GM23338 (cell line): ENCODE data around the gene LATS2. TPM values are rescaled to one million over a fixed set of nuclear protein-coding genes. Genes with fewer than 3 reads are reported as not detected.

Source experiments
- ATAC-seq: fragments of 200-7000 bp; cut with Tn5 transposase; 3 replicates; pipeline ENCODE4 v1.9.1; 2020
- DNase-seq: peaks from one replicate; pipeline ENCODE4 v3.0.0-alpha.2; 2015; ENCODE audit warnings: low spot score
- H2AFZ ChIP-seq: fragments of 200-600 bp; sonication (generic); 2 replicates; pipeline ENCODE4 v1.8.0; 2016; ENCODE audit warnings: antibody characterized with exemption, mild to moderate bottlenecking, moderate library complexity
- H3F3A ChIP-seq: fragments of 200-600 bp; sonication (generic); replicated peaks from 2 replicates; pipeline ENCODE4 v1.8.0; 2017; ENCODE audit warnings: antibody characterized with exemption, mixed run types, low read depth
- H3K27ac ChIP-seq: fragments of 200-600 bp; sonication (generic); 2 replicates; pipeline ENCODE4 v1.6.1; 2016; ENCODE audit warnings: low read depth
- H3K27me3 ChIP-seq: fragments of 200-600 bp; sonication (generic); 2 replicates; pipeline ENCODE4 v1.8.0; 2016; ENCODE audit warnings: mild to moderate bottlenecking, mixed run types, moderate library complexity; ENCODE audit not compliant: insufficient read depth
- H3K36me3 ChIP-seq: fragments of 200-600 bp; sonication (generic); 2 replicates; pipeline ENCODE4 v1.8.0; 2016; ENCODE audit warnings: mild to moderate bottlenecking; ENCODE audit not compliant: insufficient read depth
- H3K4me1 ChIP-seq: fragments of 200-600 bp; sonication (generic); 2 replicates; pipeline ENCODE4 v1.8.0; 2016; ENCODE audit warnings: mild to moderate bottlenecking, moderate library complexity; ENCODE audit not compliant: insufficient read depth
- H3K4me2 ChIP-seq: fragments of 200-600 bp; sonication (generic); 2 replicates; pipeline ENCODE4 v1.7.1; 2017; ENCODE audit warnings: mixed run types
- H3K4me3 ChIP-seq: fragments of 200-600 bp; sonication (generic); 2 replicates; pipeline ENCODE4 v1.6.1; 2016; ENCODE audit warnings: mixed run types
- H3K79me2 ChIP-seq: fragments of 200-600 bp; sonication (generic); replicated peaks from 2 replicates; pipeline ENCODE4 v1.8.0; 2017; ENCODE audit warnings: mild to moderate bottlenecking; ENCODE audit not compliant: insufficient read depth
- H3K9me2 ChIP-seq: fragments of 200-600 bp; sonication (generic); 2 replicates; pipeline ENCODE4 v1.8.0; 2017; ENCODE audit not compliant: insufficient read depth
- H4K20me1 ChIP-seq: fragments of 200-600 bp; sonication (generic); replicated peaks from 2 replicates; pipeline ENCODE4 v1.8.0; 2017; ENCODE audit warnings: mild to moderate bottlenecking; ENCODE audit not compliant: insufficient read depth
- H3K27ac Mint-ChIP-seq: 2 replicates; pipeline ENCODE4 v1.8.0; 2020; ENCODE audit warnings: inconsistent platforms, mild to moderate bottlenecking, moderate library complexity, mixed read lengths
- H3K27me3 Mint-ChIP-seq: 3 replicates; pipeline ENCODE4 v1.8.0; 2022; ENCODE audit warnings: low read depth, mild to moderate bottlenecking, moderate library complexity, mixed read lengths, inconsistent platforms; ENCODE audit not compliant: insufficient read depth, poor library complexity
- H3K36me3 Mint-ChIP-seq: 3 replicates; pipeline ENCODE4 v1.8.0; 2021; ENCODE audit warnings: low read depth, mild to moderate bottlenecking, inconsistent platforms, moderate library complexity, mixed read lengths
- H3K4me1 Mint-ChIP-seq: 3 replicates; pipeline ENCODE4 v1.8.0; 2020; ENCODE audit warnings: mild to moderate bottlenecking, inconsistent platforms, mixed read lengths
- H3K4me3 Mint-ChIP-seq: 3 replicates; pipeline ENCODE4 v1.8.0; 2021; ENCODE audit warnings: moderate library complexity, mild to moderate bottlenecking, inconsistent platforms, mixed read lengths
- H3K9me3 Mint-ChIP-seq: 3 replicates; pipeline ENCODE4 v1.8.0; 2020; ENCODE audit warnings: moderate library complexity, mild to moderate bottlenecking, inconsistent platforms, mixed read lengths
- EZH2 ChIP-seq: fragments of 200-600 bp; sonication (generic); IDR thresholded peaks from one replicate; pipeline ENCODE4 v1.8.0; 2017; ENCODE audit warnings: antibody characterized with exemption, mild to moderate bottlenecking, low read depth; ENCODE audit not compliant: unreplicated experiment
- EZH2phosphoT487 ChIP-seq: fragments of 200-600 bp; sonication (generic); IDR thresholded peaks from one replicate; pipeline ENCODE4 v1.8.1; 2018; ENCODE audit warnings: antibody characterized with exemption; ENCODE audit not compliant: unreplicated experiment
- JUNB ChIP-seq: IDR thresholded peaks from one replicate; pipeline ENCODE4 v1.6.1; 2016; ENCODE audit warnings: antibody characterized with exemption; ENCODE audit not compliant: unreplicated experiment
- POLR2AphosphoS5 ChIP-seq: IDR thresholded peaks from 2 replicates; pipeline ENCODE4 v1.6.1; 2016; ENCODE audit warnings: antibody characterized with exemption, low read depth
- STAT1 ChIP-seq: IDR thresholded peaks from one replicate; pipeline ENCODE4 v1.6.1; 2016; ENCODE audit warnings: antibody characterized with exemption; ENCODE audit not compliant: unreplicated experiment
- ZNF462 ChIP-seq: fragments of 250-450 bp; sonication (Bioruptor Pico); IDR thresholded peaks from 2 replicates; pipeline ENCODE4 v1.5.0; 2020; ENCODE audit warnings: mild to moderate bottlenecking, moderate library complexity
- polyA plus RNA-seq: library from polyadenylated mRNA; unstranded; fragments of >200 nt; fragmentation: Nextera tagmentation; extraction: Ambion mirVana; gene quantifications from 2 replicates; pipeline ENCODE4 v1.2.1, GENCODE V29; 2016
- total RNA-seq: library from RNA; depleted of rRNA; stranded (reverse); fragments of >200 nt; shearing (Covaris generic); gene quantifications from 2 replicates; pipeline ENCODE4 v1.2.3, GENCODE V29; 2014
- TF ChIP-seq, protein P1 (sequence below): IDR thresholded peaks from 2 replicates; pipeline ENCODE4 v1.6.1; 2016; ENCODE audit warnings: antibody characterized with exemption

LATS2 gene
- total and polyA plus RNA-seq, 2 experiments from 2014 or later = 10.5 to 25.4 TPM

DNA sequence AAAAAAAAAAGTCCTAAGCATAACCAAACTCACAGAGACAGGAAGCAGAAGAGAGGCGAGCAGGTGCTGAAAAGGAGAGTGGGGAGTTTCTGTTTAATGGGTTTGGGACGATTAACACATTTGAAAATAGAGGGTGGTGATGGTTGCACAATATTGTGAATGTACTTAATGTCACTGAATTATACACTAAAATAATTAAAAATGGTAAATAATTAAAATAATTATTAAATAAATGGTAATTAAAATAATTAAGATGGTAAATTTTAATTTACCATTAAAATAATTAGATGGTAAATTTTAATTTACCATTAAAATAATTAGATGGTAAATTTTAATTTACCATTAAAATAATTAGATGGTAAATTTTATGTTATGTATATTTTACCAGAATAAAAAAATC, 84.0 kb downstream of the LATS2 start:
- H3K36me3 Mint-ChIP-seq = peaks cover 69% of the 10 kb centered on the region
- H3K27ac Mint-ChIP-seq = no peak overlapping the region
- ATAC-seq = no peak

More for the DNA sequence above, 84.0 kb downstream of the LATS2 start:
- H3F3A ChIP-seq = peaks cover 2% of the 10 kb centered on the region; the same call in 1 of the 2 replicates
- peaks cover 44% of the 10 kb centered on the region for H3K36me3 ChIP-seq
- H3K27ac ChIP-seq = no peak overlapping the region
- peaks cover 2% of the 10 kb centered on the region for H3K27me3 Mint-ChIP-seq
- H3K9me2 ChIP-seq = no peaks in the 10 kb centered on the region
- H2AFZ ChIP-seq = no peak overlapping the region
- no peak overlapping the region for H3K4me3 ChIP-seq
- peaks cover 9% of the 10 kb centered on the region for H4K20me1 ChIP-seq
- H3K4me2 ChIP-seq = no peak overlapping the region
- H3K9me3 Mint-ChIP-seq = no peaks in the 10 kb centered on the region
- H3K4me1 ChIP-seq = no peaks in the 10 kb centered on the region
- H3K4me3 Mint-ChIP-seq = no peak overlapping the region
- no peaks in the 10 kb centered on the region for H3K4me1 Mint-ChIP-seq
- no peaks in the 10 kb centered on the region for H3K27me3 ChIP-seq
- TF ChIP-seq, protein P1, sequence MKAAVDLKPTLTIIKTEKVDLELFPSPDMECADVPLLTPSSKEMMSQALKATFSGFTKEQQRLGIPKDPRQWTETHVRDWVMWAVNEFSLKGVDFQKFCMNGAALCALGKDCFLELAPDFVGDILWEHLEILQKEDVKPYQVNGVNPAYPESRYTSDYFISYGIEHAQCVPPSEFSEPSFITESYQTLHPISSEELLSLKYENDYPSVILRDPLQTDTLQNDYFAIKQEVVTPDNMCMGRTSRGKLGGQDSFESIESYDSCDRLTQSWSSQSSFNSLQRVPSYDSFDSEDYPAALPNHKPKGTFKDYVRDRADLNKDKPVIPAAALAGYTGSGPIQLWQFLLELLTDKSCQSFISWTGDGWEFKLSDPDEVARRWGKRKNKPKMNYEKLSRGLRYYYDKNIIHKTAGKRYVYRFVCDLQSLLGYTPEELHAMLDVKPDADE = no peak
- TF ChIP-seq POLR2AphosphoS5 = no peak
- TF ChIP-seq JUNB = no peak
- no peak for TF ChIP-seq EZH2
- no peak for TF ChIP-seq ZNF462 (CRISPR knock-in tag)
- TF ChIP-seq EZH2phosphoT487 = no peak
- no peak for TF ChIP-seq STAT1
- H3K79me2 ChIP-seq = no peaks in the 10 kb centered on the region; the same call in 1 of the 2 replicates
- no peak for DNase-seq
